Suppressor macrophage (primary cell): ENCODE measurements around the gene THYN1.
"Not testable (repeated sequence)": the region's sequence is repeated elsewhere in the genome, so short reads cannot be mapped to it uniquely, and the experiment has no call there.

Source experiments
- DNase-seq, 4 experiments: peaks; one replicate each; pipeline ENCODE4 v3.0.0-alpha.2; 2020 to 2022
- total RNA-seq, 17 experiments: gene quantifications; one replicate each; lab custom pipeline; 2026; ENCODE audit warnings: mixed read lengths in 6 of 17, inconsistent platforms in 3 of 17; lab: John Stamatoyannopoulos, UW

The THYN1 gene
- total RNA-seq = 2.8 to 18.2 (median 14.1) reads per million in 17 experiments

DNA sequence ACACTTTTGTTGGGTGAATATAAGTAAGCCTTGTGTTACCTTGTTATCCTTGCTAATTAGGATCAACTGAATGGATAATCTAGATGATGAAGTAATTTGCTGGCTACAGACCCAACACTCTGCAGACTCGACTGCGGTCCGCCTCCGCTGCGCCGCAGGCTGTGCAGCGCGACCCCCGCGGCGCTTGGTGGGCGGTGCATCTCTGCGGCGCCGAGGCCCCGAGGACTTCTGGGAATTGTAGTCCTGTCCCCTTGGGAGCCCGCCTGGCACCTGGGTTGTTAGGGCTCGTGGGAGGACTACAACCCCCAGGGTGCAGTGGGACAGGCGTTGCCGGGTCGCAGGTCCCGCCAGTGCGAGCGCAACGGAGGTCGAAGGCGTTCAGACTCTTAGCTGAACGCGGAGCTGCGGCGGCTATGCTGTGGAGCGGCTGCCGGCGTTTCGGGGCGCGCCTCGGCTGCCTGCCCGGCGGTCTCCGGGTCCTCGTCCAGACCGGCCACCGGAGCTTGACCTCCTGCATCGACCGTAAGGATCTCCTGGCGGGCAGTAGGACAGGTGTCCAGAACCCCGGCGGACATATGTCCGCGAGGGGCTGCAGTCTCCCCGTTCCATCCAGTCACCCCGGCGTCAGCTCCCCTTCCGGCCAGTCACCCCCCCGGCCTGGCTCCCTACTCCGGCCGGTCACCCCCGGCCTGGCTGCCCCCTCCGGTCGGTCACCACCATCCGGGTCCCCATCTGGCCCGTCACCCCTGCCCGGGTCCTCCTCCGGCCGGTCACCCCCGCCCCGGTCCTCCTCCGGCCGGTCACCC is at the start of gene THYN1, which contains the start of gene ACAD8:
Gene THYN1 (minus strand): TSS at position 165 of the 806 bp plus-strand sequence. CDS start 470 bp downstream, outside the sequence.
Gene ACAD8 (plus strand): TSS at position 381 of the 806 bp plus-strand sequence. CDS start 33 bp downstream, at position 414.
- peak; percentile 95 to 98 (median 98) for DNase-seq

DNA sequence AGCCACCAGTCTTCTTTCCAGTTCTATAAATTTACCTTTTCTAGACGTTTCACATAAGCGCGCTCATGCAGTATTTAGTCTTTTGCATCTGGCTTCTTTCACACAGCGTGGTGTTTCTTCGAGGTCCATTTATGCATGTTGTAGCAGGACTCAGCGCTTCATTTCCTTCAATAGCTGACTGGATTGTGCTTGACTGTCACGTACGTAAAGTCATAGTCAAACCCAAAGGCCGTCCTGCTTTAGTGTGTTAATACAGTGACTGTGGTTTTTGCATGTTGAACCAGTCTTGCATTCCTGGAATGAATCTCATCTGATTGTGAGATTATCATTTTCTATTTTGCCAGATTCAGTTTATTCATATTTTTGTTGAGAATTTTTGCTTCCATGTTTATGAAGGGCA is 41.5 kb upstream of the THYN1 start:
- DNase-seq = no peak

GRCh38 chr11:134293119-134294113 is 40.3 kb upstream of the THYN1 start:
- DNase-seq = no peak

DNA sequence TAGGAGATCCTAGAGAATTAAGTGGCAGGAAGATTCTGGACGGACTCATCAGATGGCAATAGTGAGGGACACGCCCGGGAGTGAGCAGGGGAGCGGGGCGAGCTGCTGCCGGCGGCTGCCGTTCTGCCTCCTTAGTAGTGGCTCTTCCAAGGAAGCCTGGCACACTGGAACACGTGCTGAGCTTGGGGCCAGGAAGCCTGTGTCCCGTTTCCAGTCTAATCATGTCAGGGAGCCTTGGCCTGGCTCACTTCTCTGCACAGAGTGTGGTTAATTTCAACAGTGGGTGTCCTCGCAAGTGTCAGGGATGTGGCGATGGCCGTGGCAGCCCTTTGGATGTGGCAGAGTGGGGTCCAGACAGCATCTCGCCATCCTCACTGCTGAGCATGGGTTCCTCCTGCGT is 39.5 kb upstream of the THYN1 start:
- DNase-seq = no peak

- no peak for DNase-seq
Measured at GRCh38 chr11:134291196-134291595, 38.0 kb upstream of the THYN1 start.

DNA sequence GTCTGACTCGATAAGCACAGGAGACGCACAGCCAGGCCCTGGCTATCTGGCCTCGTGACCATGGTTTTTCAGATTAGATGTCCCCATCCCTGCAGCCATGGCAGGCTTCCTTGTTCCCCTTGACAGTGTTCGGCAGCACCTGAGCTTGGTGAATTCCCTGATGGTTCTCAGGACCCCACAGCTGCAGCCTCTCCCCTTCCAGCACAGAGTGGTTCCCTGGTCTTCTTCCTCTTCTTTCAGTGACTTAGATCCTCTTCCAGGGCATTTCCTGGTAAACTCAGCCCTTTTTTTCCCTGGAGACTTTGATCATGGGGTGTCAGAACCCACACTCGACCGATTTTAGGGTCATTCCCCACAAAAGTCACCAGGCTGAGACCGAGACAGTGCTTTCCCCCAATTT is 37.5 kb upstream of the THYN1 start:
- no peak for DNase-seq

- no peak for DNase-seq
Measured at GRCh38 chr11:134289789-134290188, 36.6 kb upstream of the THYN1 start.

GRCh38 chr11:134289167-134289566 is 36.0 kb upstream of the THYN1 start:
- DNase-seq = no peak

- no peak for DNase-seq
Measured at GRCh38 chr11:134288486-134288885, 35.3 kb upstream of the THYN1 start.

DNA sequence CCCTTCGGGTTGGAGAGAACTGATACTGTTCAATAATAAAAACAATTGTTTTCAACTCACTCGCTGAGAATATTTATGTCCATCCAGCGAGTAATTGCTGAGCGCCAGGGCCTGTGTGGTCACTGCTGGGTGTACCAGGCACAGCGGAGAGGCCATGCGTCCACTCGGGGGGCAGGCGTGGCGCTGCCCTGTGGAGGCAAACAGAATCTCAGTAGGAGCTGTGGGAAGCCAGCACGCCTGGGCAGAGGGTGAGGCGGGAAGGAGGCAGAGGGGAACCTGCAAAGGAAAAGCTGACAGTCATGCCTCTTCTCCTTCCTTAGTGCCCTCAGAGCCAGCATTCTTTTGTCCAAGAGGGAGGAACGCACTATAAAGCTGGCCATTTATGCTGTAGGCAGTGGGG is 34.4 kb upstream of the THYN1 start:
- no peak for DNase-seq

- not testable (repeated sequence) for DNase-seq
Measured at GRCh38 chr11:134284349-134284748, 31.2 kb upstream of the THYN1 start.

GRCh38 chr11:134283461-134284230 is 30.5 kb upstream of the THYN1 start:
- no peak for DNase-seq

GRCh38 chr11:134282121-134283045 is 29.2 kb upstream of the THYN1 start:
- DNase-seq = no peak

- DNase-seq = not testable (repeated sequence)
Measured at GRCh38 chr11:134281635-134282034, 28.5 kb upstream of the THYN1 start.

DNA sequence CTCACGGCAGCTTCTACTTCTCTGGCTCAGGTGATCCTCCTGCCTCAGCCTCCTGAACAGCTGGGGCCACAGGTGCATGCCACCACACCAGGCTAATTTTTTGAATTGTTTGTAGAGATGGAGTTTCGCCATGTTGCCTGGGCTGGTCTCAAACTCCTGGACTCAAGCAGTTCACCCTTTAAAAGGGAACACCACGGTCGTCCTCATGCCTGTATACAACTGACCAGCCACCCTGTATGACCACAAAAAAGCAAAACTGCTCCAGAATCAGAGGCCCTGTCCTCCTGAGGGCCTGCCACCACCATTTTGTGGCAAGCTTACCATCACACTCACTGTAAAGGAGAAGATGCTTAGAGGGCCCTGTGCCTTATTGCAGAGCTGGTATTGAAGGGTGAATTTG is 25.2 kb upstream of the THYN1 start:
- no peak for DNase-seq

DNA sequence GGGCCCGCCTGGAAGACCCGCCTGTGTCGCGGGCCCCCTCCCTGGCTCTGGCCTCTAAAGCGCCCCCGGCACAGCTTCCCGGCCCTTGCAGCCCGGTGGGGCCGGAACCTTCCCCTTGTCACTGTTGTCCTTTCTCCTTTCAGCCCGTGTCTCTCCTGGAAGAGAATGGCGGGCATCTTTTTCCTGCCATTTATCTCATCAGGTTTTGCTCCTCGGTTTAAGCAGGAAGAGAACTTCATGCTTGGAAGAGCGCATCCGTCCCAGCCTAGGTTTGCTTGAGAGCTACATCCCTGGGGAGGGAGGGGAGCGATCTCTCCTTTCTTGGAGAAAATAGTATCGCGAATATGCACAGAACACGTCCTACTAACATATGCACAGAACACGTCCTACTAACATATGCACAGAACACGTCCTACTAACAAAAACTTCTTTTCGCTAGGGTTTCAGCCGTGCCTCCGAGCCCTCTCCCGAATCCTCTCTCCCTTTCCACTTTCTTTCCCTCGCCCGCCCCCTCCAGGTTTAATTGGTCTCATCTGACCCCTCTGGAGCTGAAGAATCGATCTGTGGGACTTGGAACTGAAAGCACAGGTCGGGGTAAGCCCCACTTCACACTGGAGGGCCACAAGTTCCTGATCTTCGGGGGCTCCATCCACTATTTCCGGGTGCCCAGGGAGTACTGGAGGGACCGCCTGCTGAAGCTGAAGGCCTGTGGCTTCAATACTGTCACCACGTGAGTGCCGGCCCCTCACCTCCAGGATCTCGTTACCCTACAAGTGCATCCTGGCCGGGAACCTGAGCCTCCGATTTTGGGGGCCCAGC is 24.2 kb upstream of the THYN1 start:
- no peak for DNase-seq

GRCh38 chr11:134276396-134277182 is 23.4 kb upstream of the THYN1 start:
- no peak for DNase-seq

DNA sequence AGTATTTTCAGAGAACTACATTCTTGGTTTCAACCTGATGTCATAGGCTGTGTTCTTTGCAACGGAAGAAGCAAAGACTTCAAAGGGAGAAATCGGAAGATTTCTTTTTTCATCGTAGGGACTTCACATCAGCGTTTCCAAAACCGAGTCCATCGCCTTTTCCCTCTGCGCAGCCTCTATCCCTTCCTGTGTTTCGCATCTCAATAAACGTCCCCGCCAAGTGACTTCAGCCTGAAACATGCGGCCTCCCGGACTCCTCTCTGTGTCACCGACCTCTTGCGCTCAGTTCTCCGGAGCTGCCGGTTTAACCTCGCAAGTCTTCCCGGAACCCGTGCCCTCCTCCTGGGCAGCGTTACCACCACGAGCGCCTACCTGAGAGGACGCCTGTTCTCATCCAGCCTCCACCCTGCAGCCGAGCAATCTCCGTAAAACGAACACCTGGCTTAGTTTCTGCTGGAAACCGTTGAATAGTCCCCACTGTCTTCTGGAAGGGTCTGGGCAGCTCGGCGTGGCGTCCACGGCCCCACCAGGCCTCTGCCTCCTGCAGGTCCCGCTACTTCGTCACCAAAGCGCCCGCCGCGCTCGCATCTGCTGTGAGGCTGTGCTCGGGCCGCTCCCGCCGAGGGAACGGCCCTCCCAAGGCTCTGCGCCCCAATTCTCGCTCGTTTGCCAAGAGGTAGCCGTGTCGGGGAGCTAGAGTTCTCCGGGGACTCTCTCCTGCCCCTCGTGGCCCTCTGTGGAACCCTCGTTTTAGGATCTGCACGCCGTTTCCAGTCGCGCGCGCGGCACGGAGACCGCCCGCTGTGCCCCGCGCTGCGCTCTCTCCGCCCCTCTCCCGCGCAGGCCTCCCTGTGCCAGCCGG is 22.6 kb upstream of the THYN1 start, which contains the start of gene GLB1L3:
Gene GLB1L3 (plus strand): TSS at position 846 of the 862 bp plus-strand sequence. CDS start 362 bp downstream, outside the sequence.
- DNase-seq = peak; percentile 22 to 70 (median 50)
